ENCODE measurements around the gene SNTA1.

SNTA1 gene

DNA sequence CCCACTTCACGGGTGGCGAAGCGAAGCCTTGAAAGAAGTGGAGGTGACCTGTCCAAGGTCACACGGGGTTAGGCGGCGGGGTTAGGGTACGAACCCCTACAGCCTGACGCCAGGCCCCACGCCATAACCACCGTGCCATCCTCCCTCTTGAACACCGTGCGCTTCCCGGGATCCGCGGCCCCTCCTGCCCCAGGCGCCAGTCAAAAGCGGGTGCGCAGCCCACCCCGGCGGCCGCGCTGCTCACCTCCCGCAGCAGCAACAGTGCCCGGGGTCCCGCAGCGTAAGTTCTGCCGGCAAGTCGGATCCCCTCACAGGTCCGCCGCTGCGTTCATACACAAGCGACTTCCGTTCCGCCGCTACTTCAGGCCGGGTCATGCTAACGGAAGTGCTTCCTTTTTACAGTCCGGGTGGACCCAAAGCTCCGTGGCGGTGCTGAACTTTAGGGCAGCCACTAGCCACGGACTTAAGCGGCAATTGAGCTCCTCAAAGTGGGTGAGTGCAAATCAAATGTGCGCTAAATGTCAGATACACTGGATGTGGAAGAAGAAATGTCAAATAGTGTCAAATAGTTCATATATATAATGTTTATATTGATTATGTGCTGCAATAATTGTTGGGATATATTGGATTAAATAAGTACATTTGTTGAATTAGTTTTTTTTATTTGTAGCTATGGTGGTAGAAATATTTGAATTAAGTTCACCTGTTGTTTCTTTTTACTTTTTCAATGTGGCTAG is 42.2 kb downstream of the SNTA1 start, which contains the start of gene CDK5RAP1:
TSS of gene CDK5RAP1 (minus strand) at position 336 of the 737 bp plus-strand sequence. CDS start 4,455 bp downstream, outside the sequence.
- TF ChIP-seq, protein P1, sequence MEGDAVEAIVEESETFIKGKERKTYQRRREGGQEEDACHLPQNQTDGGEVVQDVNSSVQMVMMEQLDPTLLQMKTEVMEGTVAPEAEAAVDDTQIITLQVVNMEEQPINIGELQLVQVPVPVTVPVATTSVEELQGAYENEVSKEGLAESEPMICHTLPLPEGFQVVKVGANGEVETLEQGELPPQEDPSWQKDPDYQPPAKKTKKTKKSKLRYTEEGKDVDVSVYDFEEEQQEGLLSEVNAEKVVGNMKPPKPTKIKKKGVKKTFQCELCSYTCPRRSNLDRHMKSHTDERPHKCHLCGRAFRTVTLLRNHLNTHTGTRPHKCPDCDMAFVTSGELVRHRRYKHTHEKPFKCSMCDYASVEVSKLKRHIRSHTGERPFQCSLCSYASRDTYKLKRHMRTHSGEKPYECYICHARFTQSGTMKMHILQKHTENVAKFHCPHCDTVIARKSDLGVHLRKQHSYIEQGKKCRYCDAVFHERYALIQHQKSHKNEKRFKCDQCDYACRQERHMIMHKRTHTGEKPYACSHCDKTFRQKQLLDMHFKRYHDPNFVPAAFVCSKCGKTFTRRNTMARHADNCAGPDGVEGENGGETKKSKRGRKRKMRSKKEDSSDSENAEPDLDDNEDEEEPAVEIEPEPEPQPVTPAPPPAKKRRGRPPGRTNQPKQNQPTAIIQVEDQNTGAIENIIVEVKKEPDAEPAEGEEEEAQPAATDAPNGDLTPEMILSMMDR (IDR thresholded peaks at IDR 0.05; ENCODE audit: insufficient read depth, low read length, missing control alignments), result no peak
- DNase-seq (ENCODE audit: low read depth, low spot score), result peak; percentile 47
- peak within 1 kb of the TSS; percentile 97 for H3K4me3 ChIP-seq (ENCODE audit: low read depth, low read length)
- CTCF ChIA-PET, result interaction anchor here (0.7 to 1.6 kb wide), 5 partner anchors 9 to 252 kb away, joined by 3 to 6 read pairs (median 4); no protein-coding TSS in a partner anchor
- POLR2A ChIA-PET, result interaction anchor here (0.8 to 1.2 kb wide), 3 partner anchors 10 to 42 kb away, joined by 3 to 4 read pairs (median 3); no protein-coding TSS in a partner anchor

DNA sequence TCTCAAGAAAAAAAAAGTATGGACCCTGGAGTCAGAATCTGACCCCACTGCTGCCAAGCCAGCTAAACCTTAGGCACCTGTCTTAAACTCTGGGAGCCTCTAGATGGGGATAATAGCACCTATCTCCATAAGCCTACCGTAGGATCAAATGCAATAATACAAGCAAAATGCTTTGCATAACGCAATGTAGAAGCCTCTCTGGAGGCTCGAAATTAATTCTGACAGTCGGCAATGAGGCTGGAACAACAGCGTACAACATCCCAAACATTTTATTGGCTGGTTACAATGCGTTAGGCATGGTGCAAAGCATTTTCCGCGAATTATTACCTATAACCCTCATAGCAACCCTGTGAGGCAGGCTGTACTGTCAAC is 42.8 kb downstream of the SNTA1 start:
- DNase-seq (ENCODE audit: low read depth, low spot score), result no peak
- peak overlapping the region; percentile 97 for H3K4me3 ChIP-seq (ENCODE audit: low read depth, low read length)
- CTCF ChIA-PET, result interaction anchor here (1.0 to 1.6 kb wide), 3 partner anchors 10 to 15 kb away, joined by 3 to 6 read pairs (median 4); no protein-coding TSS in a partner anchor
- POLR2A ChIA-PET, result interaction anchor here (0.9 kb wide), 1 partner anchor 23 kb away, joined by 3 read pairs; no protein-coding TSS in a partner anchor
- TF ChIP-seq, protein P1 (IDR thresholded peaks at IDR 0.05; ENCODE audit: insufficient read depth, low read length, missing control alignments), result no peak

DNA sequence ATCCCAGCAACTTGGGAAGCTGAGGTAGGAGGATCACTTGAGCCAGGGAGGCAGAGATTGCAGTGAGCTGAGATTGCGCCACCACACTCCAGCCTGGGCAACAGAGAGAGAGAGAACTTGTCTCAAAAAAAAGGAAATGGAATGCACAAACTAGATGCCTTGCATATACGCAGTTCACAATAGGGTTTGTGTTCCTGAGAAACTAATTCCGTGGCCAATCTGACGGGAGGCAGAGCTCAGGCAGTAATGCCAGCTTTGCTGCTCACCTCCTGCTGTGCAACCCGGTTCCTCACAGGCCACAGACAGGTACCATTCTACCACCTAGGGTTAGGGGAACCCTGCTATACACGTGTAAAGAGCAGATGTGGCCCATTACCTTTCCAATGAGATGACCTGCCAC is 43.6 kb downstream of the SNTA1 start:
- TF ChIP-seq, protein P1 (IDR thresholded peaks at IDR 0.05; ENCODE audit: insufficient read depth, low read length, missing control alignments), result no peak
- peak overlapping the region; percentile 97 for H3K4me3 ChIP-seq (ENCODE audit: low read depth, low read length)
- DNase-seq (ENCODE audit: low read depth, low spot score), result no peak
- ChIA-PET POLR2A (interaction anchor here (1.2 kb wide), 1 partner anchor 11 kb away, joined by 4 read pairs; no protein-coding TSS in a partner anchor), CTCF (interaction anchor here (1.2 kb wide), 1 partner anchor 9 kb away, joined by 3 read pairs; no protein-coding TSS in a partner anchor)

- TF ChIP-seq, protein P1 (IDR thresholded peaks at IDR 0.05; ENCODE audit: insufficient read depth, low read length, missing control alignments), result no peak
- no peak overlapping the region for H3K4me3 ChIP-seq (ENCODE audit: low read depth, low read length)
- CTCF ChIA-PET, result interaction anchor here (1.4 to 1.6 kb wide), 2 partner anchors 259 to 273 kb away, joined by 3 read pairs; no protein-coding TSS in a partner anchor
- DNase-seq (ENCODE audit: low read depth, low spot score), result no peak
- POLR2A ChIA-PET, result no interaction called here
Measured at GRCh38 chr20:33394718-33395117, 48.8 kb downstream of the SNTA1 start.

- ChIA-PET CTCF (interaction anchor here (1.4 to 1.6 kb wide), 2 partner anchors 260 to 274 kb away, joined by 3 read pairs; no protein-coding TSS in a partner anchor), POLR2A (no interaction called here)
- TF ChIP-seq, protein P1 (IDR thresholded peaks at IDR 0.05; ENCODE audit: insufficient read depth, low read length, missing control alignments), result no peak
- no peak overlapping the region for H3K4me3 ChIP-seq (ENCODE audit: low read depth, low read length)
- DNase-seq (ENCODE audit: low read depth, low spot score), result no peak
Measured at GRCh38 chr20:33393609-33394008, 50.0 kb downstream of the SNTA1 start.
